Esophagus muscularis mucosa (tissue), 3 donors: ENCODE data around the gene DNAAF1.

Experiments
- CTCF ChIP-seq, 3 experiments: fragments of 200-600 bp in 2 of 3; fragments of 450-650 bp in 1 of 3; sonication (generic) in 2 of 3; IDR thresholded peaks; one replicate each; pipeline ENCODE4 v1.5.1; 2017 to 2019; ENCODE audit warnings: antibody characterized with exemption in 3 of 3, mild to moderate bottlenecking in 2 of 3, moderate library complexity in 1 of 3
- POLR2A ChIP-seq: fragments of 450-650 bp; IDR thresholded peaks from one replicate; pipeline ENCODE4 v1.6.1; 2017; ENCODE audit warnings: antibody characterized with exemption, moderate library complexity, mild to moderate bottlenecking, low read depth

- no peak for TF ChIP-seq CTCF (IDR thresholded peaks at IDR 0.05)
- TF ChIP-seq POLR2A, result no peak
Observed at GRCh38 chr16:84209989-84210388, 64.9 kb downstream of the DNAAF1 start.
